Thyroid gland (tissue), 4 donors: Measurements from ENCODE around the gene ZC3H7A. TPM values are rescaled to one million over a fixed set of nuclear protein-coding genes. Genes with fewer than 3 reads are reported as not detected.
A peak's percentile ranks its signal among the peaks of the same experiment; 100 is the strongest.

Source experiments
- DNase-seq, 2 donors: peaks; one replicate each; pipeline ENCODE4 v3.0.0-alpha.2; 2019
- H3K27ac ChIP-seq, 3 donors: fragments of 200-600 bp; sonication (generic); 1 replicate in 2 of 3; 2 replicates in 1 of 3; pipeline ENCODE4 v1.5.1; 2016 to 2019; ENCODE audit warnings: mild to moderate bottlenecking in 1 of 3, moderate library complexity in 1 of 3
- H3K27me3 ChIP-seq: fragments of 200-600 bp; sonication (generic); one replicate; pipeline ENCODE4 v1.5.1; 2019
- H3K36me3 ChIP-seq, 2 donors: fragments of 200-600 bp; sonication (generic); one replicate each; pipeline ENCODE4 v1.5.1; 2016 to 2019
- H3K4me1 ChIP-seq, 2 donors: fragments of 200-600 bp; sonication (generic); one replicate each; pipeline ENCODE4 v1.5.1; 2017 to 2019
- H3K4me3 ChIP-seq, 3 donors: fragments of 200-600 bp; sonication (generic); replicated peaks in 1 of 3; 1 replicate in 2 of 3; 2 replicates in 1 of 3; pipeline ENCODE4 v1.5.1; 2016; ENCODE audit warnings: mild to moderate bottlenecking in 1 of 3
- H3K9me3 ChIP-seq: fragments of 200-600 bp; sonication (generic); one replicate; pipeline ENCODE4 v1.5.1; 2017
- POLR2A ChIP-seq, 2 donors: fragments of 450-650 bp; IDR thresholded peaks; one replicate each; pipeline ENCODE4 v1.6.1; 2017; ENCODE audit warnings: antibody characterized with exemption in 2 of 2, mild to moderate bottlenecking in 2 of 2, moderate library complexity in 1 of 2
- WGBS, 2 donors: methylation state at CpG; one replicate each; pipeline ENCODE4 v1.1.5; 2017; 5-methylcytosine and 5-hydroxymethylcytosine counted together
- intact Hi-C: fragments of 100-400 bp; cut with DNase I; formaldehyde crosslinking; loops from one replicate; pipeline ENCODE4 v1.15.1; 2023
- total RNA-seq, 4 donors: library from RNA; depleted of rRNA; stranded (reverse); fragments of >200 nt; gene quantifications; one replicate each; pipeline ENCODE4 v1.2.3, GENCODE V29; 2016
- TF ChIP-seq, protein P1 (sequence below), 6 experiments: fragments of 200-600 bp in 3 of 6; fragments of 450-650 bp in 3 of 6; sonication (generic) in 3 of 6; IDR thresholded peaks; one replicate each; pipeline ENCODE4 v1.5.1; 2016 to 2019; ENCODE audit warnings: antibody characterized with exemption in 6 of 6, mild to moderate bottlenecking in 2 of 6, inconsistent platforms in 1 of 6, moderate library complexity in 1 of 6

Gene ZC3H7A
- total RNA-seq, 4 donors from 2014 or later: 48.9 to 105 (median 62.7) TPM

DNA sequence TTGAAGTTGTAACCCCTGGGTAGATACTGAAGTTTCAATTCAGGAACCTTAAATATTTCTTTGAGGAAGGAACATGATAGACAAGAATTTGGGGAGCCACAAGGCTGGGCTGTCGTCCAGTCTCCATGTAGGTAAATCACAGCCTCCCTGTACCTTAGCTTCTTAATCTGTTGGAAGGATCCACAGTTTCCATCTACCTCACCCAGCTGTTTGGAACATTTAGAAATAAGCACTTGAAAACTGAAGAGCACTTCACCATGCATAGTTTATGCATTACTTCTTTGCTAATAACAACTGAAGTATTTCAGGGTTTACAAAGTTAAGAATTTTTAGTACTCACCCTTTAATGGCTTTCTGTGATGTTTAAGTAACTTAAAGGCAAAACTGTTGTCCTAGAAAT is 71.6 kb downstream of the ZC3H7A start:
- no peaks in the 10 kb centered on the region for H3K27me3 ChIP-seq
- peak overlapping the region; percentile 82 to 93 (median 89) for H3K27ac ChIP-seq
- peaks cover 8 to 11% of the 10 kb centered on the region in 2 donors for H3K36me3 ChIP-seq
- intact Hi-C loops: no loop called here
- TF ChIP-seq POLR2A (IDR thresholded peaks at IDR 0.05): peak in 1 of 2 donors; percentile 42
- TF ChIP-seq, protein P1, sequence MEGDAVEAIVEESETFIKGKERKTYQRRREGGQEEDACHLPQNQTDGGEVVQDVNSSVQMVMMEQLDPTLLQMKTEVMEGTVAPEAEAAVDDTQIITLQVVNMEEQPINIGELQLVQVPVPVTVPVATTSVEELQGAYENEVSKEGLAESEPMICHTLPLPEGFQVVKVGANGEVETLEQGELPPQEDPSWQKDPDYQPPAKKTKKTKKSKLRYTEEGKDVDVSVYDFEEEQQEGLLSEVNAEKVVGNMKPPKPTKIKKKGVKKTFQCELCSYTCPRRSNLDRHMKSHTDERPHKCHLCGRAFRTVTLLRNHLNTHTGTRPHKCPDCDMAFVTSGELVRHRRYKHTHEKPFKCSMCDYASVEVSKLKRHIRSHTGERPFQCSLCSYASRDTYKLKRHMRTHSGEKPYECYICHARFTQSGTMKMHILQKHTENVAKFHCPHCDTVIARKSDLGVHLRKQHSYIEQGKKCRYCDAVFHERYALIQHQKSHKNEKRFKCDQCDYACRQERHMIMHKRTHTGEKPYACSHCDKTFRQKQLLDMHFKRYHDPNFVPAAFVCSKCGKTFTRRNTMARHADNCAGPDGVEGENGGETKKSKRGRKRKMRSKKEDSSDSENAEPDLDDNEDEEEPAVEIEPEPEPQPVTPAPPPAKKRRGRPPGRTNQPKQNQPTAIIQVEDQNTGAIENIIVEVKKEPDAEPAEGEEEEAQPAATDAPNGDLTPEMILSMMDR (IDR thresholded peaks at IDR 0.05): no peak
- 39 to 41% methylated on average over 1 of the region's 1 CpG for WGBS, 2 donors
- DNase-seq: peak; percentile 43 to 62
- H3K4me1 ChIP-seq: peaks cover 60 to 86% of the 10 kb centered on the region in 2 donors
- no peak overlapping the region for H3K4me3 ChIP-seq
- H3K9me3 ChIP-seq: no peaks in the 10 kb centered on the region

DNA sequence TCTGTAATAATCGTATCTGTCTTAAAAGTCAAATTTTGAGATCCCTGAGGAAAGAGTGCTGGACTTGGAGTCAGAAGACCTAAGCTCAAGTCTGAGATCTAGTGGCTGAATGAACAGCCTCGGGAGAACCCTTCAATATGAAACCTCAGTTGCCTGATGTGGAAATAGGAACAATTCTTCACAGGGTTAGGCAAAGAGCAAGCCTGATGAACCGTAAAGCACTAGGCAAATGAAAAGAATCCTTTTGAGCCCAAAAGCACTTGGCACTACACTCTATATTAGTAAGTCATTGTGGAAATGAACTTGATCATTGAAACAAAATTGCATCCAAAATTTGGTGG is 74.6 kb downstream of the ZC3H7A start:
- no peaks in the 10 kb centered on the region for H3K9me3 ChIP-seq
- no peak overlapping the region for H3K4me3 ChIP-seq
- peak overlapping the region; percentile 42 to 93 (median 85) for H3K27ac ChIP-seq
- peaks cover 12 to 18% of the 10 kb centered on the region in 2 donors for H3K36me3 ChIP-seq
- TF ChIP-seq, protein P1 (IDR thresholded peaks at IDR 0.05): no peak
- peak in 1 of 2 donors; percentile 27 for TF ChIP-seq POLR2A (IDR thresholded peaks at IDR 0.05)
- WGBS, 2 donors: 42 to 53% methylated on average over 3 of the region's 3 CpGs
- H3K4me1 ChIP-seq: peaks cover 59 to 82% of the 10 kb centered on the region in 2 donors
- H3K27me3 ChIP-seq: no peaks in the 10 kb centered on the region
- DNase-seq: no peak
- intact Hi-C loops: no loop called here

DNA sequence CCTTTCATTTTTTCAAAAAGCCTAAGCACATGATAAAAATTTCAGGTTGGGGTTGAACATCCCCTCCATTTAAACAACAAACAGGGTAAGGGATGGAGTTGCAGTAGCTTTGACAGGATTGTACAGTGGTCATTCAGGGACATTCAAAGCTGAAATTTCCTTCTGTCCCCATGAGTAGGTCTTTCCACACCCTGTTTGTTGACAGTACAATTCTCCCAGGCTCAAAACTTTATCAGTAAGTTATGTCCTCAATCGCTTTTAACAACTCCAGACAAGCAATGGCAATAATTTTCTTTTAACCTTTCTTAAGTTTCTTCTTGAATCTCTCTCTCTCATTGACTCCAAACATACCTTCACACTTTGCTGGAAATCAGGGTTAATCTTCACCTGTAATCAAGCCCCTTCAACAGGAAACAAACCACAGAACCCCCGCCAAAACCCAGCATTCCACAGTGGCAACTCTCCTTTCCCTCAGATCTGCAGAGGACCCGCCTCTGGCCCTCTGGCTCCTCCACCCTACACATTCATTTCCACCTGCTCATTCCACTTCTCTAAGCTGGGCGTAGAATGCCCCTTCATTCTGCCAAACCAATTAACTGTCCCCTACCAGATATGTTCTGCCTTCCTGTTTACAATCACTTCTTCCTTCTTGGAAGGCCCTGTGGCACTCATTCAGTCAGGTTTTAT is 75.1 kb downstream of the ZC3H7A start:
- peak overlapping the region; percentile 42 to 93 (median 85) for H3K27ac ChIP-seq
- WGBS, 2 donors: 68 to 79% methylated on average over 4 of the region's 4 CpGs

DNA sequence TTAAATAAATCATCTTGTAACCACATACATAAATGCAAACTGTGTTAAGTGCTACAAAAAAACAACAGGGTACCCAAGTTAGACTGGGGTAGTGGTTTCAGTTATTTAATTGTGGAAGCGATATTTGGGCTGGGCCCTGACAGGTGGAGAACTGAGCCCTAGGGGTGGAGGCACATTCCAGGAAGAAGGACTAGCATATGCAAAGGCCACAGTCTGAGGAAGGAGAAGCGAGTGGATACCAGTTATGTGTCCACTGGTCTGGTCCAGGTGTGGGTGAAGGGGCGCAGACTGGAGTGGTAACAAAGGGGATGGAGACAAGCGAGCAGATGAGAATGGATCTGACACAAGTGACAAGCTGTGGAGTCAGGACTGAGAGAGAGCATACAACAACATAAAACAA is 77.3 kb downstream of the ZC3H7A start:
- no peak overlapping the region for H3K4me3 ChIP-seq
- 98 to 99% methylated on average over 4 of the region's 4 CpGs for WGBS, 2 donors
- H3K27ac ChIP-seq: peak overlapping the region; percentile 13 to 85 (median 65)
- intact Hi-C loops: no loop called here
- DNase-seq: no peak
- no peak for TF ChIP-seq POLR2A (IDR thresholded peaks at IDR 0.05)
- TF ChIP-seq, protein P1 (IDR thresholded peaks at IDR 0.05): no peak
- no peaks in the 10 kb centered on the region for H3K9me3 ChIP-seq
- H3K36me3 ChIP-seq: peaks cover 12 to 15% of the 10 kb centered on the region in 2 donors
- peaks cover 58 to 84% of the 10 kb centered on the region in 2 donors for H3K4me1 ChIP-seq
- no peaks in the 10 kb centered on the region for H3K27me3 ChIP-seq

More for the DNA sequence above, 75.1 kb downstream of the ZC3H7A start:
- no peaks in the 10 kb centered on the region for H3K27me3 ChIP-seq
- H3K4me1 ChIP-seq: peaks cover 57 to 82% of the 10 kb centered on the region in 2 donors
- no peaks in the 10 kb centered on the region for H3K9me3 ChIP-seq
- DNase-seq: no peak
- TF ChIP-seq POLR2A (IDR thresholded peaks at IDR 0.05): no peak
- TF ChIP-seq, protein P1 (IDR thresholded peaks at IDR 0.05): no peak
- intact Hi-C loops: no loop called here
- peaks cover 12 to 18% of the 10 kb centered on the region in 2 donors for H3K36me3 ChIP-seq
- no peak overlapping the region for H3K4me3 ChIP-seq

DNA sequence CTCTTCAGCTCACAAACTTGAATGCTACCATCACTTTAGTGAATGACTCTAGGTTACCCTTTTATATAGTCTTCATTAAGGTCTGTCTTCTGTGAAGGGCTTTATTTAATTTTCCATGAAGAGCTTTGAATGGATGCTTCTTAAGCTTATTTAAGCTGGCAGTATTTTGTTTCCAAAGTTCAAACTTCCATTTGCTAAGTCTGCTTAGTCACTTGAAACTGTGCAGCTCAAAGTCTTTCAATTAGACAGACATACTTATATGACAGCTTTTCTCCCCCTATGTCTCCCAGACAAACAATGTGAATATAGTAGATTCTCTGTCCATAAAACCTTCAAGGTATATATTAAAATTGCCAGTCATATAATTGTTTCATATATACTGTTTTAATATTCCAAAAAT is 77.9 kb downstream of the ZC3H7A start:
- H3K27ac ChIP-seq: peak overlapping the region; percentile 13 to 85 (median 65)
- H3K36me3 ChIP-seq: peaks cover 12 to 15% of the 10 kb centered on the region in 2 donors
- TF ChIP-seq, protein P1 (IDR thresholded peaks at IDR 0.05): no peak
- no peak for TF ChIP-seq POLR2A (IDR thresholded peaks at IDR 0.05)
- no peak overlapping the region for H3K4me3 ChIP-seq
- intact Hi-C loops: no loop called here
- H3K9me3 ChIP-seq: no peaks in the 10 kb centered on the region
- no peak for DNase-seq
- peaks cover 53 to 84% of the 10 kb centered on the region in 2 donors for H3K4me1 ChIP-seq
- H3K27me3 ChIP-seq: no peaks in the 10 kb centered on the region
